ENCODE measurements around the gene MACIR.
A peak's percentile ranks its signal among the peaks of the same experiment; 100 is the strongest.
"Not testable (repeated sequence)": the region's sequence is repeated elsewhere in the genome, so short reads cannot be mapped to it uniquely, and the experiment has no call there.

Gene MACIR, protein sequence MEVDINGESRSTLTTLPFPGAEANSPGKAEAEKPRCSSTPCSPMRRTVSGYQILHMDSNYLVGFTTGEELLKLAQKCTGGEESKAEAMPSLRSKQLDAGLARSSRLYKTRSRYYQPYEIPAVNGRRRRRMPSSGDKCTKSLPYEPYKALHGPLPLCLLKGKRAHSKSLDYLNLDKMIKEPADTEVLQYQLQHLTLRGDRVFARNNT

GRCh38 chr5:103258368-103258956 is at the start of gene MACIR:
Gene MACIR (plus strand): TSS chr5:103258763. CDS start chr5:103275920, 17,157 bp downstream.
- FAIRE-seq = no peak
- peak; percentile 93 for DNase-seq (ENCODE audit: low spot score)

DNA sequence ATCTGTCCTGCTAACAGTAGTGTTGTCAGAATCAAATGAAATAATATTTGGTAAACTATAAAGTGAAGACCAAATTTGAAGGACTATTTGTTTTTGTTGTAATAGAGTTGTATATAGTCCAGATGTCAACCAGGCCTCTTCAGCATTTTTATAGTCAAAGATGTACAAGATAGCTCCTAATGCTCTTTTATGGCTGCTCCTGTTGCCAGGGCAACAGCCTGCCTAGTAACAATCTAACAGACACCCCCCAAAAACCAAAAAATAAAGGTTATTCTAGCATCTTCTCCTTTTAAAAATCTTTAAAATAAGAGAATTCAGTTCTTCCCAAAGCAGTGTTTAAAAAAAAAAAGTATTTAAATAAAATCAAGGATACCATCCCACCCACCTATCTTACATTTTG is 49.5 kb upstream of the MACIR start:
- FAIRE-seq (no peak), DNase-seq (ENCODE audit: low spot score) (no peak)

GRCh38 chr5:103210952-103211351 is 47.6 kb upstream of the MACIR start:
- DNase-seq (ENCODE audit: low spot score) (no peak), FAIRE-seq (no peak)

- FAIRE-seq = no peak
- no peak for DNase-seq (ENCODE audit: low spot score)
Measured at GRCh38 chr5:103211576-103212561, 46.7 kb upstream of the MACIR start.

- DNase-seq (ENCODE audit: low spot score) (no peak), FAIRE-seq (no peak)
Measured at GRCh38 chr5:103216137-103216536, 42.4 kb upstream of the MACIR start.

DNA sequence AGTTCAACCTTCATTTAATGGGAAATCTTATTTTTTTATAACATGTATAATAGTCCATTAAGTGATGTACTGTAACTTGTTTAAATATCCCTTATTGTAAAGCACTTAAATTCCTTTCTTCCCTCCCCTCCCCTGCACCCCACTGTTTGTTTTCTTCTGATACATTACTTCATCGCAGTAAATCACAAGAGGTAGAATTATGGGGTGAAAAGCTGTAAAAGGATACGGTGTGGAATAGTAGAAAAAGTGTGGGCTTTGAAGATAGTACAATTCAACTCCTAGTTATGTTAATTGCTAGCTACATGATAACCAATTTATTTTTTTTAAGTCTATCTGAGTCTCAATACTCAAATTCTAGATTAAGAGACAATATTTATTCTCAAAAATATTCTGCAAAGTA is 41.9 kb upstream of the MACIR start:
- FAIRE-seq = no peak

GRCh38 chr5:103217101-103217500 is 41.5 kb upstream of the MACIR start:
- DNase-seq (ENCODE audit: low spot score) (no peak), FAIRE-seq (no peak)

More for the DNA sequence above, 41.9 kb upstream of the MACIR start:
- no peak for DNase-seq (ENCODE audit: low spot score)

DNA sequence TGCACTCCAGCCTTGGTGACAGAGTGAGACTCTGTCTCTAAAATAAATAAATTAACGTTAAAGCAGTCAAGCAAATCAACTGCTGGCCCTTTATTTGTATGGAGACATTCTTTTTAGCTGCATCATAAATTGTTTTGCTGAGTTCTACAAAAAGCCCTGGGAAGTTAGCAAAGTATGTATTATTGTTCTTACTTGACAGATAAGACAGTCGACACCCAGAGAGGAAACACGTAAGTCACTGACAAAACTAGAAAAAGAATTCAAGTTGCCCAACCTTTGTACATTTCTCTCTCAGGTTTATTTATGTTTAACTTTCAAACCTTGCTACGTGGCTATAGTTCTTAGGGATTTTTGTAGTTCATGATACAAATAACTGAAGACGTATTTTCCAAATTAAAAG is 40.4 kb upstream of the MACIR start:
- DNase-seq (ENCODE audit: low spot score) (no peak), FAIRE-seq (no peak)

GRCh38 chr5:103219074-103219473 is 39.5 kb upstream of the MACIR start:
- not testable (repeated sequence) for DNase-seq (ENCODE audit: low spot score); FAIRE-seq

- DNase-seq (ENCODE audit: low spot score) (no peak), FAIRE-seq (no peak)
Measured at GRCh38 chr5:103223031-103223955, 35.3 kb upstream of the MACIR start.

- FAIRE-seq (no peak), DNase-seq (ENCODE audit: low spot score) (peak; percentile 55)
Measured at GRCh38 chr5:103224118-103224893, 34.3 kb upstream of the MACIR start.

DNA sequence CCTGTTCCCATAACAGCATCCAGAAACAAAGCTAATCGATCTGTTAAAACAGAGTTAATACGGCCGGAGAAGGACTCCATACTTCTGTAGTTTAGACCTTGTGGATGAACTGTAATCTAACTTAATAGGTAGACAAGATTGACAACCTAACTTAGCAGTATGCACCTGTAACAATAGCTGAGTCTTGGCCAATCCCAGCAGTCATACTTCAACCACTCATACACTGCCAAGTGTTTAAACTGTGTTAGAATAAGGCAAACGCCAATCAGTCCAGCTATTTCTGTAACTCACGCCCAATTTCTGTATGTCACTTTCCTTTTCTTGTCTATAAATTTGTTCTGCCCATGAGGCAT is 33.7 kb upstream of the MACIR start:
- no peak for DNase-seq (ENCODE audit: low spot score)

DNA sequence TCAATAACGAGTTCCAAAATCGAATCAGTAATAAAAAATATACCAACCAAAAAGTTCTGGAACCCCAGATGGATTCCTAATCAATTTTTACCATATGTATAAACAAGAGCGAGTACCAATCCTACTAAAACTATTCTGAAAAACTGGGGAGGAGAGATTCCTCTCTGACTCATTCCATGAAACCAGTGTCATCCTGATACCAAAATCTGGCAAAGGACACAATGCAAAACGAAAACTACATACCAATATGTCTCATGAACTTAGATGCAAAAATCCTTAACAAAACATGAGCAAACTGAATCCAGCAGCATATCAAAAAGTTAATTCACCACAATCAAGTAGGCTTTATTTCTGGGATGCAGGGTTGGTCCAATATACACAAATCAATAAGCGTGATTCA is 30.5 kb upstream of the MACIR start:
- DNase-seq (ENCODE audit: low spot score) (no peak), FAIRE-seq (no peak)

More for the DNA sequence above, 33.7 kb upstream of the MACIR start:
- FAIRE-seq = no peak

DNA sequence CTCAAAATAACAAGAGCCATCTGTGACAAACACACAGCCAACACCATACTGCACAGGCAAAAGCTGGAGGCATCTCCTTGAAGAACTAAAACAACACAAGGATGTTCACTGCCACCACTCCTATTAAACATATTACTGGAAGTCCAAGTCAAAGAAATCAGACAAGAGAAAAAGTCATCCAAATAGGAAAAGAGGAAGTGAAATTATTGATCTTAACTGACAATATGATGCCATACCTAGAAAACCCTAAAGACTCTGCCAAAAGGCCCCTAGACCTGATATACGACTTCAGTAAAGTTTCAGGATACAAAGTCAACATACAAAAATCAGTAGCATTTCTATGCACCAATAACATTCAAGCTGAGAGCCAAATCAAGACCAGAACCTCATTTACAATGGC is 30.0 kb upstream of the MACIR start:
- no peak for DNase-seq (ENCODE audit: low spot score)
- no peak for FAIRE-seq

DNA sequence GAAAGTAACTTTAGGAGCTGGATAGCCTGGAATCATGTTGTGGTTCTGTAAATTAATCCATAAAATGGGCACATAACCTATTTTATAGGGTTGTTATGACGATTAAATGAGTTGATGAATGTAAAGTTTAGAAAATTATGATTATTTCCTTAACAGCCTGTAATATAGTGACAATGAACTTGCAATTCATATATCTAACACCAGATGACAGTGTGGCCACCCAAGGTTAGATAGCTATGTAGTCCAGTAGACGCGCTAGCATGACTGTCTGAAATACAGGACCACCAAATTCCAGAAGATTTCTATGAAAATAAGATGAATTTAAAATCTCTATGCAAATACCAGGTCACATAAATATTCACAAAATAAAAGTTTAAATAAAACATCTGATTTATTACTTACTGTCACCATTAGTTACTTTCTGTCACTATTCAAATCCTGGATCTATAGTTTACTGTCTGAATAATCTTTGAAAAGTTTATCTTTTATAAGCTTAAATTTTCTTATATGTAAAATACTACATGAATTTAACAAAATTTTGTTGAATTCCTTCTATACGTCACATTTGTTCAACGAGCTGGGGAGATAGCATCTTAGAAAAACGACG is 26.1 kb upstream of the MACIR start:
- FAIRE-seq (no peak), DNase-seq (ENCODE audit: low spot score) (peak; percentile 8)

DNA sequence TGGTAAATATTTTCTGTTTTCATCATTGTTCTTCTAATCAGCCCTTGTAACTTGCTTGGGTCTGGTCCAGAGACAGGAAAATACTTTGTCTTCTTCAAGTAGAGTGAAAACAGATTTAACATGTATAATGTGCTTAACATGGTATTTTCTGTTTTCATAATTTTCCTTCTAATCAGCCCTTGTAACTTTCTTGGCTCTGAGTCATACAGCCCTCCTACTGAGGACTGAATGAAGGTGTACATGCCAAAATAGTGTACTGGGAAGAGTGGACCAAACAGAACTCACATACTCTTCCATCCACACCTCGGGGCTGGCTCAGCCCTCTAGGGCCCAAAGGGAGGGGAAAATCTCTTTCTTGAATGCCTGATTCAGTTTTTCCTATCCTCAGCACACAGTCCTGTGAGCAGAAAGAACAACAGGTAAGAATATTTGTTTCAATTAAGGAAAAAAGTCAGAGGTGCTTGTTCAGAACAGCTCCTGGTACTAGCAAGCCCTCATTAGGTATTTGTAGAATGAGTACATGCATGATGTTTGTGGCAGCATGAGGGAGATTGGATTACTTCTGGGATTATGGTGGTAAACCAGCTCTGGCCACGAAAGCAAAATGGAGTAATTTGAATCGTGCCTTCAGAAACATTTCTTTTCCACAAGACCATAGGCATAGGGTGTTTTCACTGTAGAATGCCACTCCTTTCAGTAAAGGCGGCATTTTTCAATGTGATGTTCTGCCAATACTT is 24.2 kb upstream of the MACIR start:
- FAIRE-seq = no peak
- DNase-seq (ENCODE audit: low spot score) = no peak

DNA sequence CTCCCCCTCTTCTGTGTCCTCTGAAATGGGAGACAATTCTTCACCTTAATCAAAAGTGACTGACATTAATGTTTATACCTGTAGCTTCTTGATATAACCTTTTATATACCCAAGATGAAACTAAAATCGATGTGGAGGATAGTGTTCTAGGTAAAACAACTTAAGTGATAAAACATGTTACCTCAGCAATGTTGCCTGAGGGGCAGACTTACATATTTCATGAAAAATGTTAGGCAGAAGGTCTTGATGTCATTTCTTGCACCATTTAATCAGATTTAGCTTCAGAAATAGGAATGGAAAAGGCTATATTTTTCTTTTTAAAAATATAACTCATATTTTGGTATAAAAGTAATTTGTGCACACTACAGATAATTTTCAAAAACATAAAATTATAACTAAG is 22.7 kb upstream of the MACIR start:
- FAIRE-seq = no peak
- no peak for DNase-seq (ENCODE audit: low spot score)

DNA sequence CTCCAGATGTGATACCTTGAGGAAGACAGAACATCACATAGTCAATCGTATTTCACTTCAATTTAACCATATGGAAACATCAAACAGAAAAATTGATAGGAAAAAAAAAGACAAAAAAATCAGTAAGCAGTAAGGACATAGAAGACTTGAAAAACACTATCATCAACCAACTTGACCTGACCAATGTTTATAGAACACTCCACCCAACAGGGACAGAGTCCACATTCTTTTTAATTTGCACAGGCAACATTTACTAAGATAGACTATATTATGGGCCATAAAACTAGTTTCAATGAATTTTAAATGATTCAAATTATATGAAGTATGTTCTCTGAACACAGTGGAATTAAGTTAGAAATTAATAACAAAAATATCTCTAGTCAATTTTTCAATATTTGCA is 20.8 kb upstream of the MACIR start:
- no peak for DNase-seq (ENCODE audit: low spot score)
- no peak for FAIRE-seq

GRCh38 chr5:103243665-103244064 is 14.9 kb upstream of the MACIR start:
- DNase-seq (ENCODE audit: low spot score) (no peak), FAIRE-seq (no peak)
